Stimulated activated CD4-positive, alpha-beta T cell treated with anti-CD3 and anti-CD28 coated beads, Interleukin-4, amount 100 ng/mL, for 48 hours (primary cell): ENCODE measurements around the gene SPATA21.
A peak's percentile ranks its signal among the peaks of the same experiment; 100 is the strongest.

Source experiments
- DNase-seq, 2 donors: peaks; one replicate each; pipeline ENCODE4 v3.0.0-alpha.2; 2020; ENCODE audit warnings: low read depth in 2 of 2

Gene SPATA21

DNA sequence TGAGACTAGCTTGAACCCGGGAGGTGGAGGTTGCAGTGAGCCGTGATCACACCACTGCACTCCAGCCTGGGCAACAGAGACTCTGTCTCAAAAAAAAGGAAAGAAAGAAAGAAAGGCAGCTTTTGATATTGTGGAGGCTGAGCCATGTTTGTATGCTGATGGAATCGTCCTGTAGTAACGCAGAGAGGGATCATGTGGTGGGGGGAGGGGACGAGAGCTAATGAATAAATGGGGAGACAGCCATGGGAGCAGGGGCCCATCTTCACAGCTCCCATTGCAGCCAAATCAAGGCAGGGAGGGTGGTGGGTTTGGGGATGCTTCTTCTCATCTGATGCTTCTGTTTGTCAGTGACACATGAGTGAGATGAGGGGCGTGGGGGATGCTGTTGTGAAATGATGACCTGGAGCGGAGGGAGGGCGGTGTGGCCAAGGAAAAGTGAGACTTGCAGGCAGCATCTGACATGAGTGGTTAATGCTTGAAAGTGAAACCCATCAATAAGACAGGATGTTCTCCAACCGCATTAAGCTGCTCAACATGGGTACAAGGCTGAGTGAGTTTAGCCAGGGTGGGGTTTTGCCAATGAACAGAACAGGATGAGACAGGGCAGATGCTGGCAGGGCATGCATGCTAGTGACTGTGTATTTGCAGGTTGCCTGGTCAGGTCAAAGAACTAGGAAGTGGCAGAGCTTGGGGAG is 16.7 kb downstream of the SPATA21 start:
- DNase-seq: peak; percentile 56 to 60

DNA sequence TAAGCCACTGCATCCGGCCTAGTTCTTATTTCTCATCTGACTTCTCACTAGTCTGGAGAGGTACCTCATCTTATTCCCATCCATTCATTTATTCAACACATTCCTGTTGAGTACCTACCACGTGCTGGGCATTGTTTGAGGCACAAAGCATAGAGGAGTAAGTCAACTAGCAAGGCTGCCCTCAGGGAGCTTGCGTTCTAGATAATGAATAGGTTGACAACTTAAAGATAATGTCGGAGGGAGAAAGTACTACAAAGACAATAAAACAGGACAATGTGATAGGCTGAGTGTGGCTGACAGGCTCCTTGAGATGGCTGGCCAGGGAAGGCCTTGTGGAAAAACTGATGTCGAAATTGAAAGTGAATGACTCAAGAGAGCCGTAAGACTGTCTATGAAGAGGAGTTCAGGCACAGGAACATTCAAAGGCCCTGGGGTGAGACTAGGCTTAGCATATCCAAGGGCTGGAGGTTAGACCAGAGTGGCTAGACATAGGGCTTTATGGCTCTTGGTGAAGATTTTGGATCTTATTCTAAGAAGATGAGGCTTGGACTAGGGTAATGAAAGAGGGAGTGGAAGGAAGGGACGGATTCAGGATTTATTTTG is 18.3 kb downstream of the SPATA21 start:
- DNase-seq: no peak

DNA sequence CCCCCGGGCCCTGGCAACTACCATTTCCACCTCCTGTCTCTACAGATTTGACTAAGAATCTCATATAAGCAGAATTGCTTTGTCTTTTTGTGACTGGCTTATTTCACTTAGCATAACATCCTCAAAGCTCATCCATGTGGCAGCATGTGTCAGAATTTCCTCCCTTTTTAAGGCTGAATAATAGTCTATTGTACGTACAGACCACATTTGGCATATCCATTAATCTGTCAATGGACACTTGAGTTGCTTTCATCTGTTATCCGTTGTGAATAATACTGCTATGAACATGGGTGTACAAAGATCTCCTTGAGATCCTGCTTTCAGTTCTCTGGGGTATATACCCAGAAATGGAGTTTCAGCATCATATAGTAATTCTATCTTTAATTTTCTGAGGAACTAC is 24.0 kb downstream of the SPATA21 start:
- no peak for DNase-seq

DNA sequence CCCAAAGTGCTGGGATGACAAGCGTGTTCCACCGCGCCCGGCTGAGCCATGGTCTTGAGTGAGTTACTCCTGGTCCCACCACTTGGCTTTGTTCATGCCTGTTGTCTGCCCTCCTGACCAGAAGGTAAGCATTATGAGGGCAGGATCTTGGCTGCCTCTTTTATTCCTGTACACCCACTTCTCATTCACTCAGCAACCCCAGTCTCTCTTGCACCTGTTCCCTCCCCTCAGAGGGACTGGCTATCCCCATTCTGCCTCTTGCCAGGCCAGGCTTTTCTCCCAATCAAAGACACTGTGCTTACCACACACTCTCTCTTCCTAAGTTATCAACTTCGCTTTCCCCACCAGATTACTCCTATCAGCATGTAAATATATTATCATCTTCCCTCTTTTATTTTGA is 26.4 kb downstream of the SPATA21 start:
- DNase-seq: no peak

DNA sequence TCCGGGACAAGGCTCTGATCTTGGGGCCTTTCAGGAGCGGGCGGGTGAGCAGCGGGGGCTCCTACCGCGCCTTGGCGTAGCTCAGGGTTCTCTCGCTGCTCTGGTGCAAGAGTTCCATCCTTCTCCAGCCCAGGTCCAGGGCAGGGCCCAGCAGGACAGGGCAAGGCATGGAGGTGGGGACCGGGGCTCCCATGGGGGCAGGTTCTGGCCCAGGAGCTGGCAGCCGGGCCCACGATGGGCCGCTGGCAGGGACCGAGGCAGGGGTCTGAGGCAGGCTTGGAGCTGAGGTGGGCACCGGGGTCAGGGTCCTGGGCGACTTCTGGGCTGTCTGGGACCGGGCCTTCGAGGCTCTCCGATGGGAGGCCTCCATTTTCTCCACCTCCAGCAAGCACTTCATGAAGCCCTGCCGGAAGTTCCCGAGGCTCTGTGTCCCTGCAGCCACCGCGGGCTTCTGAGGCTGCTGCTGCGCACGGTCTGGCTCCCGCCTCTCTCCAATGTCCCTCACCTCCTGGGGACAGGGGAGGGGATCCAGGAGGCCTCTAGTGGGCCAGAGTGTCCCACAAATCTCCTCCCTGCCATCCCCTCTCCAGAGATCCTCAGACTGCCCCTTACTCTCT is 27.6 kb downstream of the SPATA21 start:
- DNase-seq: no peak

DNA sequence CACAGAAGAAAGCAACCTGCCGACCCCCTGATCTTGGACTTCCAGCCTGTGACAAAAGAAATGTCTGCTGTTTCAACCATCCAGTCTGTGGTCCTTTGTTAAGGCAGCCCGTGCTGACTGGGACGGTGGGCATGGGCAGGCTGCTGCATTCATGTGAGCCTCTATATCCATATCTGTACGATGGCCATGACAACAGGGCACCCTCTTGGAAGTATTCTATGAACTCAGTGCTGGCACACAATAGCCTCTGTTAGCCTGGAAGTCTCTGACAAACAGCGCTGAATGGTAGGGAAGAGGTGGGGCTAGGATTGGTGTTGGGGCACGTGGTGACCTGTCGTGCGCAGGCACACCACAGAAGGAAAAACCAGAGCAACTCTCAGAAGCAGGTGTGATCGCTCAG is 30.4 kb downstream of the SPATA21 start:
- DNase-seq: no peak

DNA sequence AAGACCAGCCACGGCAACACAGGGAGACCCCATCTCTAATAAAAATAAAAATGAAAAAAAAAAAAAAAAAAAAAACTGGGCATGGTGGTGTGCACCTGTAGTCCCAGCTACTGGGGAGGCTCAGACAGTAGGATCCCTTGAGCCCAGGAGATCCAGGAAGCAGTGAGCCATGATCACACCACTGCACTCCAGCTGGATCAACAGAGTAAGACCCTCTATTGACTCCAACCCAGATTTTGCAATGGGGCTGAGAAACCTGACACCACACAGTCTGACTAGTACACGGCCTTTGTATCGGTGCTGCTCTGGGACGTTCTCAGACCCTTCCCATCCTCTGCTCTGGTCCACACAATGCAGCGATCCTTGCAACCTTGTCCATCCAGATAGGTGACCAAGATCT is 31.8 kb downstream of the SPATA21 start:
- DNase-seq: no peak

DNA sequence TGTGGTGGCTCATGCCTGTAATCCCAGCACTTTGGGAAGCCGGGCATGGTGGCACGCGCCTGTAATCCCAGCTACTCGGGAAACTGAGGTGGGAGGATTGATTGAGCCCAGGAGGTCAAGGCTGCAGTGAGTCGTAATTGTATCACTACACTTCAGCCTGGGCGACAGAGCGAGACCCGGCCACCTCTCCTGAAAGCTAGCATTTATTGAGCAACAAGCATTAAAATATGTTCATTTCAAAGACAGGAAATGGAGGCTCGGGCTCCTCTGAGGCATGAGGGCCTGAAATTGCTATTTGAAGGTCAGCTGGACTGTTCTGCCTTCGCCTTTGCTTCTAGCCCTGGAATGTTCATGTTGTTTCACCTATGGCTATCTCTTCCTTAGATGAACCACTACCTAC is 34.5 kb downstream of the SPATA21 start:
- DNase-seq: no peak

DNA sequence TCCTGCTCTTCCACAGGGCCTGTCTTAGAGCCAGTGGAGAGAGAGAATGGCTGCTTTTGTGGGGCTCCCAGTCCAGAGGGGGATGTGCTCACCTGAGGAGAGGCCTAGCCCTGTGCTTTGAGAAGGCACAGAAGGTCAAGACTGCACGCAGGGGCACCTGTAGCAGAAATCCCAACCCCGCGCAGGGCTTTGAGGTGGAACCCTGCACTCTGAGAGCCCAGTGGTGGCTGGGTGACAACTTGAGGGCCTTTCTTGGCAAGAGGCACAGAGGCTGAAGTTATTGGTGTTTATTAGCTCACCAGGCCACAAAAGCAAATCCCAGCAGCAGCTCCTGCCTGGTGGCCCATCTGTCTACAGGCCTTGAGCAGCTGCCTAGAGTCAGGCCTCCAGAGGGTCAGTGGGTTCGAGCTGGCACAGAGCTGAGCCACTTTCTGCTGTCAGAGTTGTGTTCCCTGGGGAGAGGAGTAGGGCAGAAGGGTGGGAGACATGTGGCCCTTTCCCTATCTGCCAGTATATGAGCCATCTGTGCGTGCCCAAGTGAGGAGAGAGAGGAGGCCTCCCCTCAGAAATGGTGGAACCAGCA is 38.8 kb downstream of the SPATA21 start:
- no peak for DNase-seq

DNA sequence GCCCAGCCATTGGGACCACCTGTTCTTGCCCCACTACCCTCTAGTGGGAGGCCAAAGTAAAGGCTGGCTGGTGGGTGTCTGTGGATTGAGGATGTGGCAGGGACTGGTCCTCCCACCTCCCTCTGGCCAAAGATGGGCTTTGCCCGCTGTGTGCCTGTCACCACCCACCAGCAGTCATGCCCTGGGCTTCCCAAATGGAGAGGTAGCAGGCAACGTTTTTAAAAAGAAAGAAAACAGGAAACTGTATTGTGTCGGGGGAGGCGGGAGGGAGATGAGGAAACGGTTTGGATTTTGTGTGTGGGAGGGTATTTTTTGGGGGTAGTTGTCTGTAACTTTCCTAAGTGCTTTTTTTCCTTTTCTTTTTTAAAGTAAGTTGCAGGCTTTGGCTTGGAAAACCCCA is 40.1 kb downstream of the SPATA21 start:
- no peak for DNase-seq

DNA sequence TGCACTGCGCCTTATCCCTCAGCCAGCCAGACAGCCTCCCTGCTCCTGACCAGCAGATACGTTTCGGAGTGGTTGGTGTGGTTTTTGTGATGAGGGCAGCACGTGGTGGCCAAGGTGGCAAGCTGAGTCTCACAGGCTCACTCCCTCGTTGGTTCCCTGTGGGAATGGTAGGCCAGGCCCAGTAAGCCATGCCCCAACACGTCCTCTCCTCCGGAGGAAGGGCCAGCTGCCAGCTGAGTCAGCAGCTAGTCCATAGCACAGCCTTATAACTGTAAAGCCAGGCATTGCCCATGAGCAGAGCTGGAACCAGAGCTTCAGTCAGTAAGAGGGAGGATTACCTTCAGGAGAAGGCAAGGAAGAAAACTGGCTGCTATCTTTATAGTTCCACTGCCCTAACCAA is 40.6 kb downstream of the SPATA21 start:
- no peak for DNase-seq

DNA sequence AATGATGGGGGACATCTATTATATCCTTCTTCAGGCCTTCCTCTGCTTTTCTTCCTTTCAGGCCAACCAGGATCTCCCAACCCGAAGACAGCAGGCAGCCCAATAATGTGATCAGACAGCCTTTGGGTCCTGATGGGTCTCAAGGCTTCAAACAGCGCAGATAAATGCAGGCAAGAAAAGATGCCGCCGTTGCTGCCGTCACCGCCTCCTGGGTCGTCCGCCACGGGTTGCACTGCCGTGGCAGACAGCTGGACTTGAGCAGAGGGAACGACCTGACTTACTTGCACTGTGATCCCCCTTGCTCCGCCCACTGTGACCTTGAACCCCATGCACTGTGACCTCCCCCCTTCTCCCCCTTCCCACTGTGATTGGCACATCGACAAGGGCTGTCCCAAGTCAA is 42.2 kb downstream of the SPATA21 start:
- no peak for DNase-seq

DNA sequence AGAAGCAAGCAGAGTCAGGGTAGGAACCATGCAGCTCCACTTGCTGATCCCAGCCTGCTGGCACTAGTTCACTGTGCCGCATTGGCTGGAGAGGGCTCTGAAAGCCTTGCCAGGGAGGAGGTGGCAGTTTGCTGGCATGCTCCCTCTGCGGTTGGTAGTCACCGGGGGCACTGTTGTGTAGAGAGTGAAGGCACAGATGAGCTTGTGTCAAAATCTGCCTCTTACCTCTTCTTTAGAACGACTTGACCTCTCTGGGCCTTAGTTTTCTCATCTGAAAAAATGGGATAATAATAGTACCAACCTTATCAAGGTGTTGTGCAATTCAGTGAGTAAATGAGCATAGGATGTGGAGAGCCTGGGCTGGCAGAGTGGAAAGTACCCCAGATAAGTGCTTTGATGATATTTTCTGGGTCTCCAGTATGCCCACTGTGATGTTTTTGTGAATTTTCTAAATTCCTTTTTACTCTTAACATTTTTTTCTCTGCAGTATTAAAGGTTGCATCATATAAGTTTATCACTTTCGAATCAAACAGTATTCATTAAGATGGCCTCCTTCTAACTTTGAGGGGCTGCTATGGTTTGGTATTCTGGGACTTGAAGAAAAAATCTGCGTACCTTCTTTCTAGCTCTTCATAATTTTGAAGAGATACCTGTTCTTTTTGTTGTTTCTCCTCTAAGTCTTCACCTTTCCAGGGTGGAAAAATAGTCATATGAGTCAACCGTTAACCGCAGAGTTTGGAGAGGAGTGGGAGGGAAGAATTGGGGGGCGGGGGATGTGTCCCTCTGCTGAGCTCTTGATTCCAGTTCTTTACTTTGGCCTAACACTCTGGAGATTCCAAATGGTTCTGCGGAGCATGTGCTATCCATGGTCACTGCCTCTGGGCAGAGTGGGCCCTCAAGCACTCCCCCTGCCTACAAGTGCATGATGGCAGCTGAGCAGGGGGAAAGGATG is 43.4 kb downstream of the SPATA21 start:
- DNase-seq: no peak

DNA sequence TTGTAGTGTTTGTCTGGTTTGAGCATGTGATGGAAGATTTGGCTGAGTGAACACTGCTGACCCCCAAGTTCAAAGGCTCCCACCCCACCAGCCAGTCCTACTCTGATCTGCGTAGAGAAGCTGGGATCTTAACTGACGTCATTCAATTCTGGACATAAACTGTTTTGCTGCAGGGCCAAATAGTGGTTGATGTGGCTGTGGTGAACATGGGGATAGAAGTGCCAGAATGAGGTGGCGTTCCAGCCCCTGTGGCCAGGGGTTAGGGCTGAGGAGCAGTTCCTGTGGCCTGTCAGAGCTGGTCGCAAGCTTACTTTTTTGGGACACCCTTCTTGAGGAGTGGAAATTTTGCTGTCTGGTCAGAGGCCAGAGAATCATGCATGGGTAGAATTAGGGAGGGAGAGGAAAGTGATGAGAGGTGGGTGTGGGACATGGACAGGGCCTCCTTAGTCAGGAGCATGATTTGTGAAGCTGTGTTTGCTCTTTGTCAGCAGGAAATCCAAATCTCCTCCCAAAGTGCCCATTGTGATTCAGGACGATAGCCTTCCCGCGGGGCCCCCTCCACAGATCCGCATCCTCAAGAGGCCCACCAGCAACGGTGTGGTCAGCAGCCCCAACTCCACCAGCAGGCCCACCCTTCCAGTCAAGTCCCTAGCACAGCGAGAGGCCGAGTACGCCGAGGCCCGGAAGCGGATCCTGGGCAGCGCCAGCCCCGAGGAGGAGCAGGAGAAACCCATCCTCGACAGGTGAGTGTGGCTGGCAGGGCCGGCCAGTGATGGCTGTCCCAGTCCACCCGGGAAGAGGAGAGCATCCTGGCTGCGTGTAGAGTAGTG is 44.3 kb downstream of the SPATA21 start:
- DNase-seq: no peak

DNA sequence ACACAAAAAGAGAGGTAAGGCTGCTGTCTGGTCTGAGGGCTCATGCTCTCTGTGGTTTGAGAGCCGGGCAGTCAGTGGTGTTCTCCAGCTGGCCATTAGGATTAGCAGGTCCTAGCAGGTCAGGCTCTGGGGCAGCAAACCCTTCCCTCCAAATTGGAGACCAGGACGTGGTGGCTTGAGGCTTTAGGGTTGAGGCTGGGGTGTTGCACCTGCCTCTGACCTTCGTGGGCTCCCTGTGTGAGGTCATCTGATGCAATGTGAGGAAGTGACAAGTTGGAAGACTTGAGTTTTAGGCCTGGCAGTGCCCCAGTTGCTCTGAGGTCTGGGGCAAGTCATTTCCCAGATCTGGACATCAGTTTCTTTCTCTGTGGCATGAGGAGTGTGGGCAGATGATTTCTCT is 45.8 kb downstream of the SPATA21 start:
- no peak for DNase-seq

DNA sequence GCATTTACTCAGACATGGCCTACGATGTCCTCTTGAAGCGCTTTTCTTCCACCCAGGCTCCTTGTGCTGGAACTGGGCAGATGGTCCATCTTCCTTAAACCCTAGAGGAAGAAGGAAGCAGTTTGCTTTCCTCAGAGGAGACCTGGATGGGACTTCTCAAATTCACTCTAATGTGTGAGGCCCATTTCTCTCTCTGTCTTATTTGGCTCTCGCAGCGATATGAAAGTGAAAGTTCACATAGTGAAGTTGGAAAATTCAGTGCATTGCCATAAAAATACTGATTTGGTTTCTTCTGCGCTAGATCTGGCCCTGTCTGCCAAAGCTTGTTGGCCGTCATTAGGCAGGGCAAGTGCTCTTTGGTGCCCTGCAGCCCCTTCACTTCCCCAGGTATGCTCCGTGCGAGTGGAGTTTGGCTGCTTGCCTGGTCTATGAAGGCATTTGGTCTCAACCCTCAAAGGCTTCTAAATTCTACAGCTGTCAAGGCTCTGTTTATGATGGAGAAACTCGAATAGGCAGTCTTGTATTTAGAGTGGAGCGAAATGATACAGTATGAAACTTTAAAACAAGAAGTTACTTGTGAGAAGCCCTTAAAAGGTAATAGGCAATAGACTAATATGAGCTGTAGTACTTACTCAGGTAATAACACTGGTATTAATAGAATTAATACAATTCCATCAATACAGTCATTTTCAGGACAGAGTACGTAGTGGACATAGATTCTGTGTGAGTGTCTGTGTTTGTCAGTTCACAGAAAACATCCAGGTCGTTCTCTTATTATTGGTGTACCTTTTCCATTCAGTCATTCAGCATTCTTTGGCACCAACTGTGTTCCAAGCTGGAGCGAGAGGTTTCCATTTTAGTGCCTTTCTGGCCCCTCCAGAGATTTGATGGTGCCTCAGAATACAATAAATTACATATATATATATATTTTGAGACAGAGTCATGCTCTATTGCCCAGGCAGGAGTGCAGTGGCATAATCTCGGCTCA is 49.7 kb downstream of the SPATA21 start:
- no peak for DNase-seq

DNA sequence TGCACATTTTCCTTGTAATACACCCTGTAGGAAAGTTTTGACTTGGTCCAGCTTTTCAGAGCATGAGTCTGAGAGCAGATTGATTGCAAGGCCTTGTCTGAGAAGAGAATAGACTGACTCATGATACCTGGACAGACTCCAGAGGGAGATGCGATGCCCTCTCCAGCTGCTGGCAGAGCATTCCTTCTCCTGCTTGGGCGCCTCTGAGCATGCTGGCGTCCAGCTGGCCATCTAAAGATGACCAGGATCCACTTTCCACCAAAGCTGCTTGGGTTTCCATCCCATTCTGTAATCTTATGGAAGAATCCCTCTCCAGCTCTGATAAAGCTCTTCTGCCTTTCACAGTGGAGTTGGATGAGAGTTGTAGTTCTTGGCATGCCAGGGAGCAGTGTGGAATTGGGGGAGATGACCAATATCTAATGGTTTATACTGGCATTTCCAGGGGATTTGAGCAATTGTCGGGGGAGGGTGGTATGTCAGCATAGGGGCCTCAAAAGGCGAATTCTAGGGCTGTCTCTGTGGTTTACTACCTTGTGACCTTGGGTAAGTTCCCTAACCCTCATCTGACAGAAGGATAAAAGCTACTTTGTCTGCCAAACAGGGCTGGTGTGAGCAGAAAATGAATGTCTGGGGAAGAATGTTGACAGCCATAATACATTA is 50.6 kb downstream of the SPATA21 start:
- DNase-seq: no peak

DNA sequence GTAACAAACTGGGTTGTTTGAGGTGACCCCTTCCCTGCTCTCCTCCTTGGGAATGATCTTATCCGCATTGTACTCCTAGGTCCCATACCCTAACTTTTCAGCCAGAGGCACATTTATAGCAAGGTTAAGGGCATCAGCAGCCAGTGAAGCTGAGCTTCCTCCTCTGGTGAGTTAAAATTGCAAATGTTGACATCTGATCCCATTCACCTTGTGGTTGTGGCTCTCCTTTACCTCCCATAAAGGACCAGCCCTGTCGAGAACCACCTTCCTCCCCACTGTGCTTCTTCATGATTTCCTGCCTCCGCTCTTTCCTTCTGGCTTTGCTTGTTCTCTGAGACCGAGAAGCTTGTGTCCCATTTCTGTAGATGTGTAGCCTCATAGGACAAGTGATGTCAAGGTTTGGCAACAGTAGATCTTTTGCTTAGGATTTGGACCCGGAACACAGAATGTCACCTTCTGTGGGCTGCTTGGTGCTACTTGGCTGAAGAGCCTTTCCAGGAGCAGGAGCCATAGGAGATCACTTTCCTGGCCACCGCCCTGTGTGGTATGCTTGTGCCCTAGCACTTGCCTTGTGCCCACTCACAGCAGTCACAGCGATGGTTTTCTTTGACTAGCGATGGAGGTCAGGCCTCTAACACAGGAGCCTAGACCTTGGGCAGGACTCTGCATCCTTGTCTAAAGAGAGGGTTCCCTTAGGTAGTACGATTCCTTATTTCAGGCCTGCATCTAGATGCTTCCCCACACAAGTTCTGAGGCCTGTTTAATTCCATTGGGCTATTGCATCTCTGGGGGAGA is 51.4 kb downstream of the SPATA21 start:
- DNase-seq: no peak
